Measurements from ENCODE around the gene SARS1. TPM values are rescaled to one million over a fixed set of nuclear protein-coding genes. Genes with fewer than 3 reads are reported as not detected.

Gene SARS1
- total and polyA plus RNA-seq, 2 of the 13 experiments (the other 11 are each of a cell fraction or from before 2014, with no cell fraction given) = 103 to 134 TPM

DNA sequence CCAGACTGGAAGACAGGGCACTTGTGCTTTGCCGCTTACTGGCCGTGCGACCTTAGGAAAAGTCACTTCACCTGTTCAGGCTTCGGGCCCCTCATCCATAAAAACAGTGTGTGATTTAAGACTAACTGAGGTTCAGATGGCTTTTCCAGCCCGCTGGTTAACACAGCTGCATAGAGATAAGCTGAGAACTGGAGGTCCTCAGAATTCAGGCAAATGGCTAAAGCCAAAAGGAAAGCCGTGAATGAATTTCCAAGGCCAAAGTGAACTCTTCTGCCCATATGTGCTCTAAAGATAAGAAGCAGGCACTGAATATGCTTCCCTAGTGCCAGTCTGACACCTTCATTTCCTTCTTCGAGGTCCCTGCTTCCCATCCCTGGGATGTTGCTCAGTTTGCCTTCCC, 23.5 kb upstream of the SARS1 start:
- ATAC-seq (no peak), FAIRE-seq (no peak), DNase-seq (ENCODE audit: low spot score) (no peak)
- Histone ChIP-seq H3K4me1 (ENCODE audit: insufficient read depth, low read length) (peaks cover 51% of the 10 kb centered on the region), H3K4me2 (ENCODE audit: low read depth, low read length) (peak overlapping the region; percentile 60), H3K9me3 (ENCODE audit: low read length) (no peaks in the 10 kb centered on the region), H2AFZ (ENCODE audit: low read length) (no peak overlapping the region), H3K9ac (ENCODE audit: insufficient read depth, low read depth, low read length) (no peak overlapping the region), H3K27me3 (ENCODE audit: control insufficient read depth in 1 of 2, insufficient read depth in 2 of 2, low read length in 2 of 2) (peaks cover 2 to 4% of the 10 kb centered on the region in 2 experiments; a peak in 2 of 5 replicates), H3K36me3 (replicated peaks in 1 of 2; ENCODE audit: control insufficient read depth in 1 of 2, insufficient read depth in 2 of 2, low read length in 2 of 2) (no peaks in the 10 kb centered on the region), H3K79me2 (ENCODE audit: insufficient read depth, low read length) (no peaks in the 10 kb centered on the region), H4K20me1 (ENCODE audit: insufficient read depth, low read length) (no peaks in the 10 kb centered on the region), H3K4me3 (replicated peaks in 1 of 3; ENCODE audit: insufficient read depth in 1 of 3, low read depth in 2 of 3, low read length in 3 of 3) (no peak overlapping the region), H3K27ac (ENCODE audit: extremely low read length, insufficient read depth, low read length) (no peak overlapping the region)
- in situ Hi-C loops (cut with HindIII; ENCODE audit: extremely low pct_ligation_motif_present, low pct_unique_long_range_greater_than_20kb) = no loop called here
- no TSS peak for BruUV-seq (replicated peaks)
- TF ChIP-seq PLRG1 (conservative IDR thresholded peaks at IDR 0.05) = no peak
- TF ChIP-seq PAWR (CRISPR knock-in tag; IDR thresholded peaks at IDR 0.05; ENCODE audit: borderline replicate concordance) = no peak
- no peak for TF ChIP-seq MEF2D (CRISPR knock-in tag; IDR thresholded peaks at IDR 0.05)
- TF ChIP-seq, protein P1, sequence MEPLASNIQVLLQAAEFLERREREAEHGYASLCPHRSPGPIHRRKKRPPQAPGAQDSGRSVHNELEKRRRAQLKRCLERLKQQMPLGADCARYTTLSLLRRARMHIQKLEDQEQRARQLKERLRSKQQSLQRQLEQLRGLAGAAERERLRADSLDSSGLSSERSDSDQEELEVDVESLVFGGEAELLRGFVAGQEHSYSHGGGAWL (CRISPR knock-in tag; IDR thresholded peaks at IDR 0.05) = no peak
- no peak for TF ChIP-seq ZNF816 (CRISPR knock-in tag; IDR thresholded peaks at IDR 0.05; ENCODE audit: borderline replicate concordance)
- no peak for TF ChIP-seq NCOA2 (CRISPR knock-in tag; IDR thresholded peaks at IDR 0.05)
- no peak for TF ChIP-seq ZNF567 (CRISPR knock-in tag; IDR thresholded peaks at IDR 0.05; ENCODE audit: borderline replicate concordance)
- TF ChIP-seq, protein P2, sequence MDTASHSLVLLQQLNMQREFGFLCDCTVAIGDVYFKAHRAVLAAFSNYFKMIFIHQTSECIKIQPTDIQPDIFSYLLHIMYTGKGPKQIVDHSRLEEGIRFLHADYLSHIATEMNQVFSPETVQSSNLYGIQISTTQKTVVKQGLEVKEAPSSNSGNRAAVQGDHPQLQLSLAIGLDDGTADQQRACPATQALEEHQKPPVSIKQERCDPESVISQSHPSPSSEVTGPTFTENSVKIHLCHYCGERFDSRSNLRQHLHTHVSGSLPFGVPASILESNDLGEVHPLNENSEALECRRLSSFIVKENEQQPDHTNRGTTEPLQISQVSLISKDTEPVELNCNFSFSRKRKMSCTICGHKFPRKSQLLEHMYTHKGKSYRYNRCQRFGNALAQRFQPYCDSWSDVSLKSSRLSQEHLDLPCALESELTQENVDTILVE (CRISPR knock-in tag; IDR thresholded peaks at IDR 0.05) = no peak
- no peak for TF ChIP-seq POLR2AphosphoS5 (IDR thresholded peaks at IDR 0.05; ENCODE audit: low read depth, low read length)
- no peak for TF ChIP-seq SETDB1 (CRISPR knock-in tag; IDR thresholded peaks at IDR 0.05; ENCODE audit: borderline replicate concordance)
- TF ChIP-seq CHD2 (IDR thresholded peaks at IDR 0.05; ENCODE audit: low read depth, low read length) = no peak
- TF ChIP-seq, protein P3, sequence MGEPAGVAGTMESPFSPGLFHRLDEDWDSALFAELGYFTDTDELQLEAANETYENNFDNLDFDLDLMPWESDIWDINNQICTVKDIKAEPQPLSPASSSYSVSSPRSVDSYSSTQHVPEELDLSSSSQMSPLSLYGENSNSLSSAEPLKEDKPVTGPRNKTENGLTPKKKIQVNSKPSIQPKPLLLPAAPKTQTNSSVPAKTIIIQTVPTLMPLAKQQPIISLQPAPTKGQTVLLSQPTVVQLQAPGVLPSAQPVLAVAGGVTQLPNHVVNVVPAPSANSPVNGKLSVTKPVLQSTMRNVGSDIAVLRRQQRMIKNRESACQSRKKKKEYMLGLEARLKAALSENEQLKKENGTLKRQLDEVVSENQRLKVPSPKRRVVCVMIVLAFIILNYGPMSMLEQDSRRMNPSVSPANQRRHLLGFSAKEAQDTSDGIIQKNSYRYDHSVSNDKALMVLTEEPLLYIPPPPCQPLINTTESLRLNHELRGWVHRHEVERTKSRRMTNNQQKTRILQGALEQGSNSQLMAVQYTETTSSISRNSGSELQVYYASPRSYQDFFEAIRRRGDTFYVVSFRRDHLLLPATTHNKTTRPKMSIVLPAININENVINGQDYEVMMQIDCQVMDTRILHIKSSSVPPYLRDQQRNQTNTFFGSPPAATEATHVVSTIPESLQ (CRISPR knock-in tag; conservative IDR thresholded peaks at IDR 0.05) = no peak
- CTCF ChIA-PET (ENCODE audit: low intra/inter-chr PET ratio, low total read pairs) = no interaction called here
- POLR2A ChIA-PET = interaction anchor here (1.4 to 1.6 kb wide), 3 partner anchors 9 to 90 kb away, joined by 5 to 7 read pairs (median 7); partner anchors contain the start of gene SARS1
- intact Hi-C loops (cut with micrococcal nuclease; ENCODE audit: unreplicated experiment) = loop anchor here (2.0 to 5.0 kb wide), 2 partner anchors 39 to 78 kb away; partner anchors contain the start of gene ELAPOR1
- WGBS (ENCODE audit: low lambda C conversion rate) = 55% methylated on average over 6 of the region's 7 CpGs

Data from HepG2 (cell line).